ENCODE results near the gene JUP. TPM values are rescaled to one million over a fixed set of nuclear protein-coding genes. Genes with fewer than 3 reads are reported as not detected.

JUP gene
- total and polyA plus RNA-seq, 2 of the 13 experiments (the other 11 are each of a cell fraction or from before 2014, with no cell fraction given), result 12.1 to 20.6 TPM

- TF ChIP-seq GATAD2A (CRISPR knock-in tag; IDR thresholded peaks at IDR 0.05) (peak; percentile 43; the same call in 1 of the 2 replicates), DDIT3 (CRISPR knock-in tag; IDR thresholded peaks at IDR 0.05) (no peak), THAP11 (CRISPR knock-in tag; IDR thresholded peaks at IDR 0.05) (peak; percentile 36), ZBTB42 (CRISPR knock-in tag; IDR thresholded peaks at IDR 0.05) (0 out of 2 replicates have a peak, but pooled peaks have one; percentile 52), PHF21A (CRISPR knock-in tag; IDR thresholded peaks at IDR 0.05) (peak; percentile 73; the same call in 1 of the 2 replicates), SIX4 (CRISPR knock-in tag; IDR thresholded peaks at IDR 0.05) (no peak), NKX3-1 (CRISPR knock-in tag; IDR thresholded peaks at IDR 0.05) (no peak), ELF1 (CRISPR knock-in tag; IDR thresholded peaks at IDR 0.05) (peak; percentile 47), HNRNPL (IDR thresholded peaks at IDR 0.05; ENCODE audit: low read depth, low read length) (peak; percentile 90), BCL6 (CRISPR knock-in tag; IDR thresholded peaks at IDR 0.05) (peak; percentile 18; the same call in 1 of the 2 replicates), CHD4 (IDR thresholded peaks at IDR 0.05; ENCODE audit: borderline replicate concordance, low read length) (no peak), MBNL3 (CRISPR knock-in tag; conservative IDR thresholded peaks at IDR 0.05) (no peak), KLF13 (CRISPR knock-in tag; IDR thresholded peaks at IDR 0.05) (0 out of 2 replicates have a peak, but pooled peaks have one; percentile 39), TBX3 (IDR thresholded peaks at IDR 0.05; ENCODE audit: borderline replicate concordance) (no peak), ELF3 (CRISPR knock-in tag; IDR thresholded peaks at IDR 0.05) (peak; percentile 46; the same call in 1 of the 2 replicates), ZNF572 (CRISPR knock-in tag; IDR thresholded peaks at IDR 0.05) (no peak), MIER3 (CRISPR knock-in tag; IDR thresholded peaks at IDR 0.05; ENCODE audit: borderline replicate concordance) (0 out of 2 replicates have a peak, but pooled peaks have one; percentile 17), ATF7 (IDR thresholded peaks at IDR 0.05) (no peak), ATF7 (CRISPR knock-in tag; IDR thresholded peaks at IDR 0.05) (no peak), ZMYM2 (CRISPR knock-in tag; IDR thresholded peaks at IDR 0.05) (0 out of 2 replicates have a peak, but pooled peaks have one; percentile 47), HDAC1 (CRISPR knock-in tag; IDR thresholded peaks at IDR 0.05) (peak; percentile 66), THAP9 (CRISPR knock-in tag; IDR thresholded peaks at IDR 0.05; ENCODE audit: borderline replicate concordance) (0 out of 2 replicates have a peak, but pooled peaks have one; percentile 54), ZNF709 (CRISPR knock-in tag; IDR thresholded peaks at IDR 0.05) (no peak), LCORL (IDR thresholded peaks at IDR 0.05) (no peak), LCORL (CRISPR knock-in tag; IDR thresholded peaks at IDR 0.05) (peak; percentile 56; the same call in 1 of the 2 replicates), ZBTB49 (CRISPR knock-in tag; IDR thresholded peaks at IDR 0.05; ENCODE audit: borderline replicate concordance) (no peak), ZNF543 (CRISPR knock-in tag; IDR thresholded peaks at IDR 0.05) (peak; percentile 62)
Measured at GRCh38 chr17:41792845-41793783, 6.6 kb upstream of the JUP start (continued).
